HCT116 (cell line): ENCODE results near the gene ZNF776. TPM values are rescaled to one million over a fixed set of nuclear protein-coding genes. Genes with fewer than 3 reads are reported as not detected.

ENCODE experiments used
- ATAC-seq: fragments of 200-7000 bp; cut with Tn5 transposase; 2 replicates; pipeline ENCODE4 v1.9.1; 2020; ENCODE audit warnings: mild to moderate bottlenecking, moderate library complexity
- BruUV-seq: library from RNA; stranded (reverse); fragments of 400-500 nt; replicated peaks from 2 replicates; lab custom pipeline; 2021; lab: Mats Ljungman, UMichigan
- CTCF ChIA-PET: fragments of 300-600 bp; sonication (Branson Sonifier 250); formaldehyde crosslinking; loops from one replicate; lab custom pipeline; 2021; ENCODE audit warnings: antibody characterized with exemption; lab: Charles Lee
- POLR2A ChIA-PET: fragments of 300-600, 350-600 bp; sonication (Branson Sonifier 250); formaldehyde crosslinking; loops from one replicate; lab custom pipeline; 2021; ENCODE audit warnings: antibody characterized with exemption; lab: Charles Lee
- RAD21 ChIA-PET, 2 experiments: fragments of 300-600 bp; sonication (Branson Sonifier 250); formaldehyde crosslinking; loops; one replicate each; lab custom pipeline; 2023; ENCODE audit warnings: low total read pairs in 2 of 2; ENCODE audit not compliant: uncharacterized antibody in 2 of 2, unreplicated experiment in 2 of 2, low non-redundant PET in 1 of 2; lab: Charles Lee
- DNase-seq: peaks from one replicate; pipeline ENCODE4 v3.0.0-alpha.2; 2010; ENCODE audit warnings: low read depth, low spot score
- H2AFZ ChIP-seq: fragments of 200-600 bp; shearing (Covaris generic), sonication (generic); 2 replicates; pipeline ENCODE4 v1.6.1; 2017; ENCODE audit warnings: low read depth, mixed run types, mixed read lengths, antibody characterized with exemption, low read length; ENCODE audit not compliant: poor library complexity, severe bottlenecking
- H3K27ac ChIP-seq: 2 replicates; pipeline ENCODE4 v1.5.1; 2012; ENCODE audit warnings: low read depth, low read length
- H3K27me3 ChIP-seq: fragments of 200-600 bp; sonication (generic); 2 replicates; pipeline ENCODE4 v1.6.1; 2016; ENCODE audit warnings: mixed run types, low read length, mixed read lengths; ENCODE audit not compliant: insufficient read depth
- H3K36me3 ChIP-seq, 2 experiments: fragments of 200-500 bp in 1 of 2; fragments of 200-600 bp in 1 of 2; sonication (Bioruptor generic) in 1 of 2; sonication (generic) in 1 of 2; 2 replicates each; pipeline versions ENCODE4 v1.5.1 to v1.6.1; 2014 to 2016; ENCODE audit warnings: low read length in 2 of 2, inconsistent platforms in 1 of 2, mixed read lengths in 1 of 2, mixed run types in 1 of 2; ENCODE audit not compliant: insufficient read depth in 2 of 2, control insufficient read depth in 1 of 2
- H3K4me1 ChIP-seq, 2 experiments: fragments of 200-600 bp in 1 of 2; sonication (generic) in 1 of 2; 2 replicates each; pipeline versions ENCODE4 v1.5.1 to v1.6.1; 2012 to 2017; ENCODE audit warnings: low read length in 2 of 2, inconsistent platforms in 1 of 2, mild to moderate bottlenecking in 1 of 2, mixed read lengths in 1 of 2, mixed run types in 1 of 2, moderate library complexity in 1 of 2; ENCODE audit not compliant: insufficient read depth in 2 of 2, control insufficient read depth in 1 of 2
- H3K4me2 ChIP-seq: fragments of 200-600 bp; sonication (generic); 2 replicates; pipeline ENCODE4 v1.6.1; 2017; ENCODE audit warnings: mixed run types, low read length, mixed read lengths
- H3K4me3 ChIP-seq, 2 experiments: fragments of 200-600 bp in 1 of 2; sonication (generic) in 1 of 2; replicated peaks in 1 of 2; 2 replicates each; pipeline ENCODE4 v1.5.1; 2011 to 2016; ENCODE audit warnings: low read length in 2 of 2, control low read depth in 1 of 2, low read depth in 1 of 2, mild to moderate bottlenecking in 1 of 2, mixed read lengths in 1 of 2, mixed run types in 1 of 2
- H3K79me2 ChIP-seq: fragments of 200-600 bp; sonication (generic); 2 replicates; pipeline ENCODE4 v1.6.1; 2017; ENCODE audit warnings: mild to moderate bottlenecking, mixed run types, low read length, moderate library complexity, mixed read lengths; ENCODE audit not compliant: insufficient read depth
- H3K9ac ChIP-seq: fragments of 200-600 bp; sonication (generic); 2 replicates; pipeline ENCODE4 v1.6.1; 2016; ENCODE audit warnings: low read length, mixed read lengths
- H3K9me2 ChIP-seq: fragments of 200-600 bp; sonication (generic), shearing (Covaris generic); 2 replicates; pipeline ENCODE4 v1.6.1; 2017; ENCODE audit warnings: mixed run types, mild to moderate bottlenecking, moderate library complexity; ENCODE audit not compliant: insufficient read depth
- H3K9me3 ChIP-seq, 2 experiments: fragments of 200-500 bp in 1 of 2; fragments of 200-600 bp in 1 of 2; sonication (Bioruptor generic) in 1 of 2; sonication (generic) in 1 of 2; 2 replicates each; pipeline ENCODE4 v1.6.1; 2014 to 2017; ENCODE audit warnings: low read length in 2 of 2, mixed read lengths in 2 of 2, inconsistent platforms in 1 of 2, low read depth in 1 of 2, mild to moderate bottlenecking in 1 of 2, mixed run types in 1 of 2, moderate library complexity in 1 of 2; ENCODE audit not compliant: control insufficient read depth in 1 of 2, insufficient read depth in 1 of 2
- H4K20me1 ChIP-seq: fragments of 200-600 bp; sonication (generic), shearing (Covaris generic); 2 replicates; pipeline ENCODE4 v1.6.1; 2017; ENCODE audit warnings: mixed run types, mild to moderate bottlenecking, moderate library complexity; ENCODE audit not compliant: insufficient read depth
- intact Hi-C: fragments of 100-400 bp; cut with micrococcal nuclease; formaldehyde crosslinking; loops from 2 replicates; pipeline ENCODE4 v1.10.0; 2022
- total RNA-seq: library from RNA; stranded (reverse); gene quantifications from one replicate; pipeline ENCODE4 v1.2.1, GENCODE V29; 2021; ENCODE audit not compliant: unreplicated experiment
- TF ChIP-seq, protein P1 (sequence below): IDR thresholded peaks from 2 replicates; pipeline ENCODE4 v1.6.1; 2012; ENCODE audit warnings: low read depth
- TF ChIP-seq, protein P2 (sequence below): IDR thresholded peaks from 2 replicates; pipeline ENCODE4 v1.6.1; 2012

ZNF776 gene
- total RNA-seq, 1 experiment from 2014 or later: 8.6 TPM

DNA sequence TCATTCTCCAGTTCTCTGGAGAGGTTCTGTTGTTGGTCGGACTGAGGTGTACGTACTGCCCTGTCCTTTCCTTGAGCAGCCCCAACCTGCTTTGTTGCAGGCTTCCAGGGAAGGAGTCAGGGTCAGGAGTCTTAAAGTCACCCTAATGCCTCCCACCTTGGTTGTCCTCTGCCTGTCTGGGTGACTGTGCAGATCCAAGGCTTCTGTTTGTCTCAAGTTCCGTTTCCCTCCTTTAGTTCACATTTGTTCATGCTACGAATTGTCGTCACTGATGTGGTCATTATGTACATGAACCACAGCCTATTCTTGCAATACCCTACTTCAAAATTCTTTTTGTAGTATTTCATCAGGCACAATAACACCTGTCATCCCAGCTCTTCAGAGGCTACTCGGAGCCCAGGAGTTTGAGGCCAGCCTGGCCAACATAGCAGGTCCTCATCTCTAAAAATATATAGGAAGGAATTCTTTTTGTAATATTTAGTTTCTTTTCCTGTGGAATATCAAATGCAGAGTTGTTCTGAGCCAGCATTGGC, 30.2 kb downstream of the ZNF776 start:
- BruUV-seq: no TSS peak
- intact Hi-C loops: no loop called here

More for the DNA sequence above, 30.2 kb downstream of the ZNF776 start:
- ChIA-PET CTCF (no interaction called here), POLR2A (no interaction called here), RAD21 (no interaction called here)
- Histone ChIP-seq H3K4me2 (no peak overlapping the region), H3K27me3 (no peaks in the 10 kb centered on the region), H3K9ac (no peak overlapping the region), H2AFZ (no peak overlapping the region), H3K27ac (no peak overlapping the region), H3K36me3 (peaks cover 2 to 5% of the 10 kb centered on the region in 2 experiments; a peak in 2 of 4 replicates), H3K4me1 (no peaks in the 10 kb centered on the region), H4K20me1 (no peaks in the 10 kb centered on the region), H3K9me3 (peaks cover 13 to 23% of the 10 kb centered on the region in 2 experiments; a peak in 3 of 4 replicates), H3K9me2 (no peaks in the 10 kb centered on the region), H3K4me3 (no peak overlapping the region), H3K79me2 (0 out of 2 replicates have a peak, but pooled peaks cover 5% of the 10 kb centered on the region)
- DNase-seq: no peak
- no peak for ATAC-seq
- TF ChIP-seq, protein P1, sequence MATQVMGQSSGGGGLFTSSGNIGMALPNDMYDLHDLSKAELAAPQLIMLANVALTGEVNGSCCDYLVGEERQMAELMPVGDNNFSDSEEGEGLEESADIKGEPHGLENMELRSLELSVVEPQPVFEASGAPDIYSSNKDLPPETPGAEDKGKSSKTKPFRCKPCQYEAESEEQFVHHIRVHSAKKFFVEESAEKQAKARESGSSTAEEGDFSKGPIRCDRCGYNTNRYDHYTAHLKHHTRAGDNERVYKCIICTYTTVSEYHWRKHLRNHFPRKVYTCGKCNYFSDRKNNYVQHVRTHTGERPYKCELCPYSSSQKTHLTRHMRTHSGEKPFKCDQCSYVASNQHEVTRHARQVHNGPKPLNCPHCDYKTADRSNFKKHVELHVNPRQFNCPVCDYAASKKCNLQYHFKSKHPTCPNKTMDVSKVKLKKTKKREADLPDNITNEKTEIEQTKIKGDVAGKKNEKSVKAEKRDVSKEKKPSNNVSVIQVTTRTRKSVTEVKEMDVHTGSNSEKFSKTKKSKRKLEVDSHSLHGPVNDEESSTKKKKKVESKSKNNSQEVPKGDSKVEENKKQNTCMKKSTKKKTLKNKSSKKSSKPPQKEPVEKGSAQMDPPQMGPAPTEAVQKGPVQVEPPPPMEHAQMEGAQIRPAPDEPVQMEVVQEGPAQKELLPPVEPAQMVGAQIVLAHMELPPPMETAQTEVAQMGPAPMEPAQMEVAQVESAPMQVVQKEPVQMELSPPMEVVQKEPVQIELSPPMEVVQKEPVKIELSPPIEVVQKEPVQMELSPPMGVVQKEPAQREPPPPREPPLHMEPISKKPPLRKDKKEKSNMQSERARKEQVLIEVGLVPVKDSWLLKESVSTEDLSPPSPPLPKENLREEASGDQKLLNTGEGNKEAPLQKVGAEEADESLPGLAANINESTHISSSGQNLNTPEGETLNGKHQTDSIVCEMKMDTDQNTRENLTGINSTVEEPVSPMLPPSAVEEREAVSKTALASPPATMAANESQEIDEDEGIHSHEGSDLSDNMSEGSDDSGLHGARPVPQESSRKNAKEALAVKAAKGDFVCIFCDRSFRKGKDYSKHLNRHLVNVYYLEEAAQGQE: no peak
- TF ChIP-seq, protein P2, sequence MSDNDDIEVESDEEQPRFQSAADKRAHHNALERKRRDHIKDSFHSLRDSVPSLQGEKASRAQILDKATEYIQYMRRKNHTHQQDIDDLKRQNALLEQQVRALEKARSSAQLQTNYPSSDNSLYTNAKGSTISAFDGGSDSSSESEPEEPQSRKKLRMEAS: no peak
- TF ChIP-seq, all 23 proteins: peak for 0
